GM23338 (cell line): ENCODE measurements around the gene KIRREL3. TPM values are rescaled to one million over a fixed set of nuclear protein-coding genes. Genes with fewer than 3 reads are reported as not detected.

Experiments used
- ATAC-seq: fragments of 200-7000 bp; cut with Tn5 transposase; 3 replicates; pipeline ENCODE4 v1.9.1; 2020
- DNase-seq: peaks from one replicate; pipeline ENCODE4 v3.0.0-alpha.2; 2015; ENCODE audit warnings: low spot score
- H2AFZ ChIP-seq: fragments of 200-600 bp; sonication (generic); 2 replicates; pipeline ENCODE4 v1.8.0; 2016; ENCODE audit warnings: antibody characterized with exemption, mild to moderate bottlenecking, moderate library complexity
- H3F3A ChIP-seq: fragments of 200-600 bp; sonication (generic); replicated peaks from 2 replicates; pipeline ENCODE4 v1.8.0; 2017; ENCODE audit warnings: antibody characterized with exemption, mixed run types, low read depth
- H3K27ac ChIP-seq: fragments of 200-600 bp; sonication (generic); 2 replicates; pipeline ENCODE4 v1.6.1; 2016; ENCODE audit warnings: low read depth
- H3K27me3 ChIP-seq: fragments of 200-600 bp; sonication (generic); 2 replicates; pipeline ENCODE4 v1.8.0; 2016; ENCODE audit warnings: mild to moderate bottlenecking, mixed run types, moderate library complexity; ENCODE audit not compliant: insufficient read depth
- H3K36me3 ChIP-seq: fragments of 200-600 bp; sonication (generic); 2 replicates; pipeline ENCODE4 v1.8.0; 2016; ENCODE audit warnings: mild to moderate bottlenecking; ENCODE audit not compliant: insufficient read depth
- H3K4me1 ChIP-seq: fragments of 200-600 bp; sonication (generic); 2 replicates; pipeline ENCODE4 v1.8.0; 2016; ENCODE audit warnings: mild to moderate bottlenecking, moderate library complexity; ENCODE audit not compliant: insufficient read depth
- H3K4me2 ChIP-seq: fragments of 200-600 bp; sonication (generic); 2 replicates; pipeline ENCODE4 v1.7.1; 2017; ENCODE audit warnings: mixed run types
- H3K4me3 ChIP-seq: fragments of 200-600 bp; sonication (generic); 2 replicates; pipeline ENCODE4 v1.6.1; 2016; ENCODE audit warnings: mixed run types
- H3K79me2 ChIP-seq: fragments of 200-600 bp; sonication (generic); replicated peaks from 2 replicates; pipeline ENCODE4 v1.8.0; 2017; ENCODE audit warnings: mild to moderate bottlenecking; ENCODE audit not compliant: insufficient read depth
- H3K9me2 ChIP-seq: fragments of 200-600 bp; sonication (generic); 2 replicates; pipeline ENCODE4 v1.8.0; 2017; ENCODE audit not compliant: insufficient read depth
- H4K20me1 ChIP-seq: fragments of 200-600 bp; sonication (generic); replicated peaks from 2 replicates; pipeline ENCODE4 v1.8.0; 2017; ENCODE audit warnings: mild to moderate bottlenecking; ENCODE audit not compliant: insufficient read depth
- H3K27ac Mint-ChIP-seq: 2 replicates; pipeline ENCODE4 v1.8.0; 2020; ENCODE audit warnings: inconsistent platforms, mild to moderate bottlenecking, moderate library complexity, mixed read lengths
- H3K27me3 Mint-ChIP-seq: 3 replicates; pipeline ENCODE4 v1.8.0; 2022; ENCODE audit warnings: low read depth, mild to moderate bottlenecking, moderate library complexity, mixed read lengths, inconsistent platforms; ENCODE audit not compliant: insufficient read depth, poor library complexity
- H3K36me3 Mint-ChIP-seq: 3 replicates; pipeline ENCODE4 v1.8.0; 2021; ENCODE audit warnings: low read depth, mild to moderate bottlenecking, inconsistent platforms, moderate library complexity, mixed read lengths
- H3K4me1 Mint-ChIP-seq: 3 replicates; pipeline ENCODE4 v1.8.0; 2020; ENCODE audit warnings: mild to moderate bottlenecking, inconsistent platforms, mixed read lengths
- H3K4me3 Mint-ChIP-seq: 3 replicates; pipeline ENCODE4 v1.8.0; 2021; ENCODE audit warnings: moderate library complexity, mild to moderate bottlenecking, inconsistent platforms, mixed read lengths
- H3K9me3 Mint-ChIP-seq: 3 replicates; pipeline ENCODE4 v1.8.0; 2020; ENCODE audit warnings: moderate library complexity, mild to moderate bottlenecking, inconsistent platforms, mixed read lengths
- CREB1 ChIP-seq: fragments of 250-450 bp; sonication (Bioruptor Pico); IDR thresholded peaks from 2 replicates; pipeline ENCODE4 v1.5.0; 2020; ENCODE audit warnings: low read depth, mild to moderate bottlenecking, moderate library complexity
- CTCF ChIP-seq, 2 experiments: fragments of 200-600 bp in 1 of 2; sonication (generic) in 1 of 2; conservative IDR thresholded peaks; 2 replicates each; pipeline versions ENCODE4 v1.5.1 to v1.6.1; 2016 to 2017; ENCODE audit warnings: antibody characterized with exemption in 2 of 2, low read depth in 2 of 2, mild to moderate bottlenecking in 2 of 2, moderate library complexity in 1 of 2
- ETS1 ChIP-seq: IDR thresholded peaks from 2 replicates; pipeline ENCODE4 v1.6.1; 2016; ENCODE audit warnings: antibody characterized with exemption
- EZH2phosphoT487 ChIP-seq: fragments of 200-600 bp; sonication (generic); IDR thresholded peaks from one replicate; pipeline ENCODE4 v1.8.1; 2018; ENCODE audit warnings: antibody characterized with exemption; ENCODE audit not compliant: unreplicated experiment
- NANOG ChIP-seq: IDR thresholded peaks from 2 replicates; pipeline ENCODE4 v1.6.1; 2016; ENCODE audit warnings: antibody characterized with exemption, borderline replicate concordance
- POLR2AphosphoS5 ChIP-seq: IDR thresholded peaks from 2 replicates; pipeline ENCODE4 v1.6.1; 2016; ENCODE audit warnings: antibody characterized with exemption, low read depth
- STAT1 ChIP-seq: IDR thresholded peaks from one replicate; pipeline ENCODE4 v1.6.1; 2016; ENCODE audit warnings: antibody characterized with exemption; ENCODE audit not compliant: unreplicated experiment
- ZNF114 ChIP-seq: fragments of 250-450 bp; sonication (Bioruptor Pico); IDR thresholded peaks from 2 replicates; pipeline ENCODE4 v1.5.0; 2020; ENCODE audit warnings: mild to moderate bottlenecking, moderate library complexity
- ZNF331 ChIP-seq: fragments of 250-450 bp; sonication (Bioruptor Pico); IDR thresholded peaks from 2 replicates; pipeline ENCODE4 v1.5.0; 2020; ENCODE audit warnings: low read depth, mild to moderate bottlenecking, moderate library complexity
- ZNF462 ChIP-seq: fragments of 250-450 bp; sonication (Bioruptor Pico); IDR thresholded peaks from 2 replicates; pipeline ENCODE4 v1.5.0; 2020; ENCODE audit warnings: mild to moderate bottlenecking, moderate library complexity
- polyA plus RNA-seq: library from polyadenylated mRNA; unstranded; fragments of >200 nt; fragmentation: Nextera tagmentation; extraction: Ambion mirVana; gene quantifications from 2 replicates; pipeline ENCODE4 v1.2.1, GENCODE V29; 2016
- total RNA-seq: library from RNA; depleted of rRNA; stranded (reverse); fragments of >200 nt; shearing (Covaris generic); gene quantifications from 2 replicates; pipeline ENCODE4 v1.2.3, GENCODE V29; 2014

Gene KIRREL3
- total and polyA plus RNA-seq, 2 experiments from 2014 or later: 0.13 to 1.5 TPM

DNA sequence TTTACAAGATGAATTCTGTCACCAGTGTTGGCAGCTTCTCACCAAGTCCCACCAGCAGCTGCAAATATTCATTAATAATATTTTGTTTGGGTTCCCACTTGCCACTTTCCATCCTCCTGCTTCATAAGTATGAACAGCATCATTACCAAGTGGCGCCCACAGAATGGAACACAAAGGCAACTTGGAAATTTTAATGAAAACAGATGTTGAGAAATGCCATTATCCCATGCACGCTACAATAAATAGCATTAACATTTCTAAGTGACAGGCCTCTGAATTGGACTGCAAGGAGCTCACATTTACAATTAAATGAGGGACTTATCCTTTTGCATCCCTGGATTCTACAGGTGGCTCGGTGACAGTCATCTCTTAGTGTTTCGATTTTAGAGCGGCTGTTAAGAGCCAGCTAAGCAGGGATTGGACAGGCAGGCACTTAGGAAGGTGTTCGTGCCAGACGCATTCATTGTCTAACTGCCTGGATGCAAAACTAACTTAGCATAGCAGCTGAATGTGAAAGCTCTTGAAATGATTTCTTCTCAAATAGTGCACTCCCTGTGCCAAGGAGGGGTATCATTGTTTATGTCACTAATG is 170.3 kb downstream of the KIRREL3 start:
- H3K4me2 ChIP-seq: no peak overlapping the region
- no peaks in the 10 kb centered on the region for H4K20me1 ChIP-seq
- ATAC-seq (no peak), DNase-seq (no peak)
- H3K4me1 ChIP-seq: peaks cover 9% of the 10 kb centered on the region; the same call in 1 of the 2 replicates
- no peak for TF ChIP-seq CTCF (conservative IDR thresholded peaks at IDR 0.05; ENCODE audit: low read depth in 2 of 2)
- no peak for TF ChIP-seq ZNF114
- TF ChIP-seq EZH2phosphoT487: no peak
- TF ChIP-seq ZNF331: no peak
- no peak for TF ChIP-seq ETS1
- TF ChIP-seq CREB1 (CRISPR knock-in tag): no peak
- no peak for TF ChIP-seq ZNF462 (CRISPR knock-in tag)
- no peak for TF ChIP-seq POLR2AphosphoS5
- no peak for TF ChIP-seq STAT1
- no peak for TF ChIP-seq NANOG
- H3K36me3 ChIP-seq: no peaks in the 10 kb centered on the region; the same call in 1 of the 2 replicates
- no peak overlapping the region for H3K27ac Mint-ChIP-seq
- no peaks in the 10 kb centered on the region for H3K27me3 ChIP-seq
- H3K27me3 Mint-ChIP-seq: no peaks in the 10 kb centered on the region
- no peak overlapping the region for H3K27ac ChIP-seq
- no peak overlapping the region for H2AFZ ChIP-seq
- peaks cover 4% of the 10 kb centered on the region for H3K9me3 Mint-ChIP-seq
- H3K4me3 ChIP-seq: no peak overlapping the region
- H3K4me1 Mint-ChIP-seq: peaks cover 22% of the 10 kb centered on the region
- peaks cover 3% of the 10 kb centered on the region; the same call in 1 of the 3 replicates for H3K36me3 Mint-ChIP-seq
- no peaks in the 10 kb centered on the region for H3K79me2 ChIP-seq
- no peaks in the 10 kb centered on the region for H3F3A ChIP-seq
- H3K9me2 ChIP-seq: no peaks in the 10 kb centered on the region
- H3K4me3 Mint-ChIP-seq: no peak overlapping the region
